IPS DF 6.9 (cell line): ENCODE data around the gene CCDC170.

ENCODE experiments used
- DNase-seq: peaks from one replicate; pipeline ENCODE4 v3.0.0-alpha.2; 2013; ENCODE audit warnings: low read depth, low spot score
- H3K27ac ChIP-seq: one replicate; pipeline ENCODE4 v1.5.1; 2013; ENCODE audit warnings: low read length, control low read depth
- H3K27me3 ChIP-seq: 2 replicates; pipeline ENCODE4 v1.6.1; 2013; ENCODE audit warnings: mild to moderate bottlenecking, low read length; ENCODE audit not compliant: control insufficient read depth, insufficient read depth
- H3K36me3 ChIP-seq: 2 replicates; pipeline ENCODE4 v1.6.1; 2013; ENCODE audit warnings: low read length; ENCODE audit not compliant: control insufficient read depth, insufficient read depth
- H3K4me1 ChIP-seq: 2 replicates; pipeline ENCODE4 v1.6.1; 2013; ENCODE audit warnings: low read length; ENCODE audit not compliant: control insufficient read depth, insufficient read depth
- H3K4me3 ChIP-seq: 2 replicates; pipeline ENCODE4 v1.5.1; 2013; ENCODE audit warnings: mild to moderate bottlenecking, low read length
- H3K9me3 ChIP-seq: 2 replicates; pipeline ENCODE4 v1.6.1; 2013; ENCODE audit warnings: low read length, inconsistent platforms; ENCODE audit not compliant: control insufficient read depth, insufficient read depth
- WGBS: extraction: QIAGEN DNeasy Blood & Tissue Kit; methylation state at CpG from one replicate; pipeline ENCODE4 v1.1.7; 2013; ENCODE audit warnings: mixed read lengths, missing lambda C conversion rate; ENCODE audit not compliant: insufficient read length, insufficient coverage; 5-methylcytosine and 5-hydroxymethylcytosine counted together

The CCDC170 gene

DNA sequence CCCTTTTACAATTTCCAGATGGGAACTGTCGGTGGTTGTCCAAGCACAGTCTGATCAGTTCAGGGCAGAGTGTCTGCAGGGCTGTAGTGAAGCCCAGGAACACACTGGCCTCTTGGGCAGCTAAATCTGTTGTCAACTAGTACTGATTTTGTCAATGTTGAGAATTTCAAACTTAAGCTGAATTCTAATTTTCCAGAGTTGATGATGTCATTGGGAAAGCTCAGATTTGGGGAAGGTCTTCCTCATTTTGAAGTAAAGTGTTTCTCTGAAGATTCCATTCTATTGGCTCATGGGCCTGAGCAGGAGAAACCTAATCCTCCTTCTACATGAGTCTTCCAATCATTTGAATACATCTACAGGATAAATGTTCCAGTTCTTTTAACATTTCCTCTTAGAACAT is 72.1 kb downstream of the CCDC170 start:
- H3K9me3 ChIP-seq, result no peaks in the 10 kb centered on the region

GRCh38 chr6:151566557-151566956 is 72.7 kb downstream of the CCDC170 start:
- WGBS, result no CpG with 5 or more reads among the region's 2 CpGs
- no peak for DNase-seq

More for the DNA sequence above, 72.1 kb downstream of the CCDC170 start:
- Histone ChIP-seq H3K27me3 (no peaks in the 10 kb centered on the region), H3K4me3 (no peak overlapping the region), H3K27ac (no peak overlapping the region), H3K36me3 (no peaks in the 10 kb centered on the region), H3K4me1 (no peaks in the 10 kb centered on the region)
- WGBS, result no CpG with 5 or more reads among the region's 1 CpG
- DNase-seq, result no peak

GRCh38 chr6:151576633-151577032 is 82.8 kb downstream of the CCDC170 start:
- Histone ChIP-seq H3K36me3 (no peaks in the 10 kb centered on the region), H3K27me3 (no peaks in the 10 kb centered on the region), H3K4me1 (no peaks in the 10 kb centered on the region), H3K27ac (no peak overlapping the region), H3K9me3 (no peaks in the 10 kb centered on the region), H3K4me3 (no peak overlapping the region)
- DNase-seq, result no peak
- no CpG with 5 or more reads among the region's 8 CpGs for WGBS

More at GRCh38 chr6:151566557-151566956, 72.7 kb downstream of the CCDC170 start:
- Histone ChIP-seq H3K36me3 (no peaks in the 10 kb centered on the region), H3K27ac (no peak overlapping the region), H3K4me1 (no peaks in the 10 kb centered on the region), H3K4me3 (no peak overlapping the region), H3K27me3 (no peaks in the 10 kb centered on the region), H3K9me3 (no peaks in the 10 kb centered on the region)

- Histone ChIP-seq H3K9me3 (no peaks in the 10 kb centered on the region), H3K27ac (no peak overlapping the region), H3K4me3 (no peak overlapping the region), H3K36me3 (no peaks in the 10 kb centered on the region), H3K27me3 (no peaks in the 10 kb centered on the region), H3K4me1 (no peaks in the 10 kb centered on the region)
- no peak for DNase-seq
- WGBS, result no CpG with 5 or more reads among the region's 5 CpGs
Observed at GRCh38 chr6:151577257-151577656, 83.4 kb downstream of the CCDC170 start.

- DNase-seq, result no peak
- Histone ChIP-seq H3K4me1 (no peaks in the 10 kb centered on the region), H3K9me3 (no peaks in the 10 kb centered on the region), H3K4me3 (no peak overlapping the region), H3K27ac (no peak overlapping the region), H3K27me3 (no peaks in the 10 kb centered on the region), H3K36me3 (no peaks in the 10 kb centered on the region)
- WGBS, result no CpG with 5 or more reads among the region's 2 CpGs
Observed at GRCh38 chr6:151585741-151586140, 91.9 kb downstream of the CCDC170 start.

DNA sequence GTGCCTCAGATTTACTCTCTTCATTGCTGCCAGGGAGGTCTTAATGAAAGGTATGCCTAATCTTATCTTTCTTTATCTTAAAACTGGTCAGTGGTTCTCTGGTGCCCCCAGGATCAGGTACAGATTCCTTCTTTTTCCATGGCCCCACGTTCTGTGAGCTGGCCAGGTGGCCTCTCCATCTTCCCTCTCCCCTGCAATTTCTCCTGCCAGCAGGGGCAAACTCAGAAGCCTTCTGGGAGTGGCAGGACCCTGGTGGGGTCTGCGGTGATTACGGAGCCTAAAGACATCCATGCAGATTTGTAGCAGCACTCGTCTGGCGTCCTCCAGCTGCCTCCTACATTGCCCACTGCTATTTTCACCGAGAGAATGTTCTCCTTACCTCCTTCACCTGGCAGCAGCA is 95.8 kb downstream of the CCDC170 start:
- H3K27ac ChIP-seq, result no peak overlapping the region

GRCh38 chr6:151590742-151591141 is 96.9 kb downstream of the CCDC170 start:
- H3K4me1 ChIP-seq, result no peaks in the 10 kb centered on the region
- no peak for DNase-seq
- H3K4me3 ChIP-seq, result no peak overlapping the region
- H3K9me3 ChIP-seq, result no peaks in the 10 kb centered on the region
- no peaks in the 10 kb centered on the region for H3K27me3 ChIP-seq
- H3K36me3 ChIP-seq, result no peaks in the 10 kb centered on the region
- no CpG with 5 or more reads among the region's 2 CpGs for WGBS
- H3K27ac ChIP-seq, result no peak overlapping the region

More for the DNA sequence above, 95.8 kb downstream of the CCDC170 start:
- no CpG with 5 or more reads among the region's 6 CpGs for WGBS
- Histone ChIP-seq H3K27me3 (no peaks in the 10 kb centered on the region), H3K4me3 (no peak overlapping the region), H3K4me1 (no peaks in the 10 kb centered on the region), H3K36me3 (no peaks in the 10 kb centered on the region), H3K9me3 (no peaks in the 10 kb centered on the region)
- DNase-seq, result no peak

GRCh38 chr6:151592449-151593159 is 98.8 kb downstream of the CCDC170 start:
- Histone ChIP-seq H3K27me3 (no peaks in the 10 kb centered on the region), H3K27ac (no peak overlapping the region), H3K36me3 (no peaks in the 10 kb centered on the region), H3K9me3 (no peaks in the 10 kb centered on the region), H3K4me1 (no peaks in the 10 kb centered on the region; the same call in 1 of the 2 replicates), H3K4me3 (no peak overlapping the region)
- no peak for DNase-seq
- no CpG with 5 or more reads among the region's 9 CpGs for WGBS

GRCh38 chr6:151609146-151609902 is 115.5 kb downstream of the CCDC170 start:
- WGBS, result no CpG with 5 or more reads among the region's 4 CpGs
- Histone ChIP-seq H3K27me3 (no peaks in the 10 kb centered on the region), H3K4me3 (no peak overlapping the region), H3K9me3 (no peaks in the 10 kb centered on the region; the same call in 1 of the 2 replicates), H3K36me3 (no peaks in the 10 kb centered on the region), H3K4me1 (no peaks in the 10 kb centered on the region), H3K27ac (no peak overlapping the region)
- DNase-seq, result no peak

DNA sequence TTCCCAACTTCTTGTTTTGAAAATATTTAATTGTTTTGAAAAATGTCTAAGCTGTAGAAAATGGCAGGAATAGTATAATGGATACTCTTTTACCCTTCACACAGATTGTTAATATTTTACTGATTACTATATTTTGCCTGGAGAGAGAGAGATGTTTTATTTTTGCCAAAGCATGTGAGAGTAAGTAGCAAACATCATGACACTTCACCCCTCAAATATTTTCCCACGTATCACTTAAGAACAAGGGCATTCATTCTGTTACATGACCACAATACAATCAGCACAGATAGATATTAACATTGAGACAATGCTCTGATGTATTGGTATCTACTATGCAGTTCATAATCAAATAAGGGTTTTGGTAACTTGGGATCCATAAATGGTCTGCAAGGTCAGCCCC is 116.5 kb downstream of the CCDC170 start:
- Histone ChIP-seq H3K4me3 (no peak overlapping the region), H3K9me3 (no peaks in the 10 kb centered on the region; the same call in 1 of the 2 replicates), H3K27me3 (no peaks in the 10 kb centered on the region), H3K27ac (no peak overlapping the region), H3K36me3 (no peaks in the 10 kb centered on the region), H3K4me1 (no peaks in the 10 kb centered on the region)
- no CpG with 5 or more reads among the region's 1 CpG for WGBS
- no peak for DNase-seq
